Peyer's patch (tissue), 4 donors: ENCODE measurements around the gene HDAC9. TPM values are rescaled to one million over a fixed set of nuclear protein-coding genes. Genes with fewer than 3 reads are reported as not detected.

Experiments
- DNase-seq, 3 donors: peaks; one replicate each; pipeline ENCODE4 v3.0.0-alpha.2; 2017 to 2019
- H3K27ac ChIP-seq, 4 donors: fragments of 200-600 bp; sonication (generic); one replicate each; pipeline ENCODE4 v1.5.1; 2016 to 2019
- H3K27me3 ChIP-seq, 2 donors: fragments of 200-600 bp; sonication (generic); one replicate each; pipeline ENCODE4 v1.5.1; 2019
- H3K36me3 ChIP-seq, 3 donors: fragments of 200-600 bp; sonication (generic); one replicate each; pipeline ENCODE4 v1.5.1; 2016 to 2019
- H3K4me1 ChIP-seq, 4 donors: fragments of 200-600 bp; sonication (generic); one replicate each; pipeline ENCODE4 v1.5.1; 2016 to 2019
- H3K4me3 ChIP-seq, 4 donors: fragments of 200-600 bp; sonication (generic); 1 replicate in 3 of 4; 2 replicates in 1 of 4; pipeline ENCODE4 v1.5.1; 2016 to 2019; ENCODE audit warnings: mild to moderate bottlenecking in 1 of 4
- H3K9me3 ChIP-seq, 4 donors: fragments of 200-600 bp; sonication (generic); one replicate each; pipeline ENCODE4 v1.5.1; 2016 to 2019; ENCODE audit warnings: mild to moderate bottlenecking in 1 of 4
- POLR2A ChIP-seq, 2 donors: fragments of 450-650 bp; IDR thresholded peaks; one replicate each; pipeline ENCODE4 v1.5.1; 2017; ENCODE audit warnings: antibody characterized with exemption in 2 of 2, mild to moderate bottlenecking in 2 of 2, moderate library complexity in 2 of 2
- total RNA-seq, 4 donors: library from RNA; depleted of rRNA; stranded (reverse); fragments of >200 nt; gene quantifications; one replicate each; pipeline ENCODE4 v1.1.0, GENCODE V29; 2016
- TF ChIP-seq, protein P1 (sequence below), 6 experiments: fragments of 450-650 bp in 4 of 6; fragments of 200-600 bp in 2 of 6; sonication (generic) in 1 of 6; IDR thresholded peaks; one replicate each; pipeline ENCODE4 v1.5.1; 2017 to 2019; ENCODE audit warnings: antibody characterized with exemption in 6 of 6, mild to moderate bottlenecking in 3 of 6, moderate library complexity in 1 of 6

HDAC9 gene
- total RNA-seq, 4 donors from 2014 or later: 0.88 to 75.9 (median 4.4) TPM

DNA sequence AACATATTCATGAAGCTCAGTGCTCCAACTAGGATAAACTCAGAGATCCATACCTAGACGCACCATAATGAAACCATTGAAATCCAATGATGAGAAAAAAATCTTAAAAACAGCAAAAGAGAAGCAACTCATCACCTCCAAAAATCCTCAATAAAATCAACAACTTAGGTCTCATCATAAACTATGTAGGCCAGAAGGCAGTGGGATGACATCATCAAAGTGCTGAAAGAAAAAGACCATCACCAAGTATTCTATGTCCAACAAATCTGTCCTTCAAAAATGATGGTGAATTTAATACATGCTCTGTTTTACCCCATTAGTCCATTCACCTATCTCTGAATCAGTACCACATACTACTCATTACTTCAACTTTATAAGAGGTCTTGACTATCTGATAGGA, 304.4 kb downstream of the HDAC9 start:
- H3K9me3 ChIP-seq: no peaks in the 10 kb centered on the region
- no peak overlapping the region for H3K4me3 ChIP-seq
- no peaks in the 10 kb centered on the region for H3K4me1 ChIP-seq
- no peak for DNase-seq
- TF ChIP-seq, protein P1, sequence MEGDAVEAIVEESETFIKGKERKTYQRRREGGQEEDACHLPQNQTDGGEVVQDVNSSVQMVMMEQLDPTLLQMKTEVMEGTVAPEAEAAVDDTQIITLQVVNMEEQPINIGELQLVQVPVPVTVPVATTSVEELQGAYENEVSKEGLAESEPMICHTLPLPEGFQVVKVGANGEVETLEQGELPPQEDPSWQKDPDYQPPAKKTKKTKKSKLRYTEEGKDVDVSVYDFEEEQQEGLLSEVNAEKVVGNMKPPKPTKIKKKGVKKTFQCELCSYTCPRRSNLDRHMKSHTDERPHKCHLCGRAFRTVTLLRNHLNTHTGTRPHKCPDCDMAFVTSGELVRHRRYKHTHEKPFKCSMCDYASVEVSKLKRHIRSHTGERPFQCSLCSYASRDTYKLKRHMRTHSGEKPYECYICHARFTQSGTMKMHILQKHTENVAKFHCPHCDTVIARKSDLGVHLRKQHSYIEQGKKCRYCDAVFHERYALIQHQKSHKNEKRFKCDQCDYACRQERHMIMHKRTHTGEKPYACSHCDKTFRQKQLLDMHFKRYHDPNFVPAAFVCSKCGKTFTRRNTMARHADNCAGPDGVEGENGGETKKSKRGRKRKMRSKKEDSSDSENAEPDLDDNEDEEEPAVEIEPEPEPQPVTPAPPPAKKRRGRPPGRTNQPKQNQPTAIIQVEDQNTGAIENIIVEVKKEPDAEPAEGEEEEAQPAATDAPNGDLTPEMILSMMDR (IDR thresholded peaks at IDR 0.05): no peak
- no peak for TF ChIP-seq POLR2A (IDR thresholded peaks at IDR 0.05)
- no peaks in the 10 kb centered on the region for H3K36me3 ChIP-seq
- H3K27ac ChIP-seq: no peak overlapping the region
- no peaks in the 10 kb centered on the region for H3K27me3 ChIP-seq

DNA sequence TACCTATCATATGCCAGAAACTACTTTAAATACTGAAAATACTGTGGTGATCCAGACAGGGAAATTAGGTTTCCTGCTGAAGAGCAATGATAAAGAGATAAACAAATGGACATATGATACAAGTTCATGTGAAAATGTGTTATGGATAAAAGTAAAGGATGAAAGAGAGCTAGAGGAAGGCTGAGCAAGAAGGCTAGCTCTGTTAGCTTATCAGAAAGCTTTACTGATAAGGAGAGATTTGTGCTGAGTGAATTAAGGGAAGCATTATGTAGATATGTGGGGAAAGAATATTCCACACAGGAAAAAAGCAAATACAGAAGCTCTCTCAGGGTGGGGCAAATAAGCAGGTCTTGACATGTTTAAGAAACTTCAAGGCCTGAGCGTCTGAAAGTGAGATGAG, 308.4 kb downstream of the HDAC9 start:
- TF ChIP-seq, protein P1 (IDR thresholded peaks at IDR 0.05): no peak
- TF ChIP-seq POLR2A (IDR thresholded peaks at IDR 0.05): no peak
- DNase-seq: no peak
- Histone ChIP-seq H3K27ac (no peak overlapping the region), H3K27me3 (no peaks in the 10 kb centered on the region), H3K4me1 (no peaks in the 10 kb centered on the region), H3K4me3 (no peak overlapping the region), H3K9me3 (no peaks in the 10 kb centered on the region), H3K36me3 (no peaks in the 10 kb centered on the region)

DNA sequence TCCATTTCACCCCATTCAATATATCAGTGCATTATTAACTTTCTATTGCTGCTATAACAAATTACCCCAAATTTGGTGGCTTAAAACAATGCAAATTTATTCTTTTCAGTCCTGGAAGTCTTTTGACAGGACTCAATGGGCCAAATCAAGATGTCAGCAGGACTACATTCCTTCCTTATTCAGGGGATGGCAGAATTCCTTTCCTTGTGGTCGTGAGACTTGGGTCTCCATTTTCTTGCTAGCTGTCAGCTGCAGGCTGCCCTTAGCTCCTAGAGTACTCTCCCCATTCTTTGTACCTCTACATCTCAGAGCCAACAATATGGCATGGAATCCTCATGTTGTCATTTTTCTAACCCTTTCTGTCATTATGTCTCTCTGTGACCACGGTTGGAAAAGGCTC, 310.6 kb downstream of the HDAC9 start:
- Histone ChIP-seq H3K4me3 (no peak overlapping the region), H3K27me3 (no peaks in the 10 kb centered on the region), H3K4me1 (no peaks in the 10 kb centered on the region), H3K27ac (no peak overlapping the region), H3K9me3 (no peaks in the 10 kb centered on the region), H3K36me3 (no peaks in the 10 kb centered on the region)
- TF ChIP-seq POLR2A (IDR thresholded peaks at IDR 0.05): no peak
- TF ChIP-seq, protein P1 (IDR thresholded peaks at IDR 0.05): no peak
- no peak for DNase-seq

DNA sequence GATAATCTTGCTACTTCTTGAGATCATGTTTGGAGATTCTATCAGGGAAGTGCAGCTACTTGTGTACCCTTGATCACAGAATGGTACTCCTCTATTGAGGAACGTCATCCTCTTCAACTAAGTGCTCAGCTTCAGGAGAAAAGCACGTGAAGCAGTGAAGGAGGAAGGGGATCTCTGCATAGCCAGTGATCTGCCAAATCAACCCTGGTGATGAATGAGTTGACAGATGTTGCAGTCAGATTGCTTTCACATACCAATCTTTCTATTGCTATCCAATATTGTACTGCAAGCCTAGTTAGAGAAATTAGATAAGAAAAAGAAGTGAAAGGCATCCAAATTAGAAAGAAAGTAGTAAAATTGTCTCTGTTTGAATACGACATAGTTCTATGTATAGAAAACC, 312.5 kb downstream of the HDAC9 start:
- Histone ChIP-seq H3K36me3 (no peaks in the 10 kb centered on the region), H3K27ac (no peak overlapping the region), H3K4me1 (no peaks in the 10 kb centered on the region), H3K4me3 (no peak overlapping the region), H3K27me3 (no peaks in the 10 kb centered on the region), H3K9me3 (no peaks in the 10 kb centered on the region)
- no peak for DNase-seq
- no peak for TF ChIP-seq POLR2A (IDR thresholded peaks at IDR 0.05)

DNA sequence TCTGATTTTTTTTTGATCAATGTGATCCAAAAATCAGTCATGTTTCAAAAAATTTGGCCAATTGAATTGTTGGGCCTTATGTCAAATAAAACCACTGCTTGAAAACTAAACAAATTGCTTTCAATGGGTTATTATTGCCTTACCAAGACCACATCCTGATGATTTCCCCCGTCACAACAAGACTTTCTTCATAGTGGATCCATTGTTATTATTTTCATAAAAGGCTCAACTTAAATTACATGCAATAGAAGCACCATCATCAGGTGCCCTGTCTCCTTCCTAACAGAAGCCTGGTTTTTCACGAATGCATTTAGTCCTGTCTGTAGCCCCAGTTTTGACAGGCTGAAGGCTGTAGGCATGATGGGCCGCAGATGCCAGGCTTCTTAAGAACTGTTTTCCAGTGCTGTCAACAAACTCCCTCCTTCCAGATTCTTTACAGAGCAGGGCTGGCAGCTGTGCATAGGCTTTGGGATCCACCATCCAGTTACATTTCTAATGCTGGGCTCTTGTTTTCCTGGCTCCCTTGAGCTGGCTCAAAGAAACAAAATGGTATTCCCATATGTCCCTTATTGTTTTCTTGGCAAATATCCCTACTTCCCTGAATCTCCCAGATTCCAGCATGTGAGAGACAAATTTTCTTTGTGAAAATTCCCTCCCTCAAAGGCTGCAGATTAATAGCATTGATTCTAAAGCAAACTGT, 319.9 kb downstream of the HDAC9 start:
- Histone ChIP-seq H3K27ac (no peak overlapping the region), H3K4me1 (no peaks in the 10 kb centered on the region), H3K9me3 (no peaks in the 10 kb centered on the region), H3K4me3 (no peak overlapping the region), H3K27me3 (no peaks in the 10 kb centered on the region), H3K36me3 (no peaks in the 10 kb centered on the region)
- no peak for TF ChIP-seq POLR2A (IDR thresholded peaks at IDR 0.05)
- TF ChIP-seq, protein P1 (IDR thresholded peaks at IDR 0.05): no peak
- no peak for DNase-seq

DNA sequence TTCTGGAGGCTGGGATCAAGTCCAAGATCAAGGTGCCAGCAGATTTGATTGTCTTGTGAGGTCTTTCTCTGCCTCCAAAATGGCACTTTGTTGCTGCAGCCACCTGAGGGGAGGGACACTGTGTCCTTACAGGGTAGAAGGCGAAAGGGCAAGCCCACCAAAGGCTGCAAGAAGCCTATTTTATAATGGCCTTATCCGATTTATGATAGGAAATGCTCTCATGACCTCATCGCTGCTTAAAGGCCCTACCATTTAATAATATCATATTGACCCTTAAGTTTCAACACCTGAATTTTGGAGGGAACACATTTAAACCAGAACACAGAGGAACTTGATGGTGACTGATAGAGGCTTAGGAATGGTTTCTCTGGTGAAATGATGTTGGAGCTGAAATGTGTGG, 325.4 kb downstream of the HDAC9 start:
- Histone ChIP-seq H3K27me3 (no peaks in the 10 kb centered on the region), H3K36me3 (no peaks in the 10 kb centered on the region), H3K9me3 (no peaks in the 10 kb centered on the region), H3K4me3 (no peak overlapping the region), H3K4me1 (no peaks in the 10 kb centered on the region), H3K27ac (no peak overlapping the region)
- no peak for TF ChIP-seq POLR2A (IDR thresholded peaks at IDR 0.05)
- TF ChIP-seq, protein P1 (IDR thresholded peaks at IDR 0.05): no peak
- DNase-seq: no peak
